HG03558 (cell line): ENCODE results near the gene TOP2A.

ENCODE experiments used
- ATAC-seq: cut with Tn5 transposase; IDR thresholded peaks from one replicate; pipeline ENCODE4 v1.9.1; 2021; ENCODE audit warnings: moderate number of reproducible peaks; ENCODE audit not compliant: unreplicated experiment; ENCODE audit errors: extremely low read depth

TOP2A gene

GRCh38 chr17:40361063-40361924 is 56.4 kb downstream of the TOP2A start:
- no peak for ATAC-seq

- no peak for ATAC-seq
These were observed 57.6 kb downstream of the TOP2A start for GRCh38 chr17:40360091-40360490.

GRCh38 chr17:40358323-40359038 is 59.2 kb downstream of the TOP2A start:
- ATAC-seq: no peak

- ATAC-seq: no peak
These were observed 60.5 kb downstream of the TOP2A start for GRCh38 chr17:40356990-40357881.

- no peak for ATAC-seq
These were observed 61.6 kb downstream of the TOP2A start for GRCh38 chr17:40355804-40356758.

- ATAC-seq: no peak
These were observed 62.4 kb downstream of the TOP2A start for GRCh38 chr17:40355123-40355803.

GRCh38 chr17:40354221-40355122 is 63.2 kb downstream of the TOP2A start:
- ATAC-seq: no peak

- no peak for ATAC-seq
These were observed 64.8 kb downstream of the TOP2A start for GRCh38 chr17:40352779-40353394.

GRCh38 chr17:40352237-40352778 is 65.4 kb downstream of the TOP2A start:
- no peak for ATAC-seq

- ATAC-seq: no peak
These were observed 66.1 kb downstream of the TOP2A start for GRCh38 chr17:40351359-40352236.

GRCh38 chr17:40350689-40351358 is 66.9 kb downstream of the TOP2A start:
- ATAC-seq: no peak

GRCh38 chr17:40349895-40350688 is 67.6 kb downstream of the TOP2A start:
- no peak for ATAC-seq

- ATAC-seq: no peak
These were observed 68.2 kb downstream of the TOP2A start for GRCh38 chr17:40349477-40349894.

GRCh38 chr17:40348562-40349476 is 68.9 kb downstream of the TOP2A start:
- no peak for ATAC-seq
